ENCODE data around the gene PRCC.

PRCC gene

GRCh38 chr1:156749419-156750118 is 17.8 kb upstream of the PRCC start:
- TF ChIP-seq CTCF (conservative IDR thresholded peaks at IDR 0.05; ENCODE audit: control insufficient read depth, insufficient read depth, low read depth, low read length), result no peak
- H3K4me3 ChIP-seq (ENCODE audit: control insufficient read depth, low read depth, low read length), result peak overlapping the region; percentile 92
- DNase-seq (ENCODE audit: low read depth), result no peak

DNA sequence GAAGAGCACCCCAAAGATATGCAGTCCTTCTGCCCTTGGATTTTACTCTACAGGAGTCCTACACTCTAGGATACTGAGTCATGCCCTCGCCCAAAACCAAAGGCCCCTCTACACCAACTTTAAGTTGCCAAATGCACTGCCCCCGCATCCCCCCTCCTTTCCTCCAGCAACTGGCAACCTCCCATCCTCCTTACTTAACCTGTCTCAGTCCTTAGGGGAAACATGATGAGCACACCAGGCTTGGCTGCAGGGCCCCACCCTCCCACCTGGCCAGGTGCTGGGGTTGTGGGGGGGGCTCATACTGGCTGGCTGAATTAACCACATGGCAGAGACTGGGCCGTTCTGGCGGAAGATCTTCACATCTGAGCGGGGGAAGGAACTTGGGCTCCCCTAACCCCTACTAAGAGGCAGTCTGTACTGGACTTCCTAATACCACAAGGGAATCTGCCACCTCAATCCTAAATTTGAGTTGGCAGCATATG is 17.1 kb upstream of the PRCC start:
- peak overlapping the region; percentile 92 for H3K4me3 ChIP-seq (ENCODE audit: control insufficient read depth, low read depth, low read length)
- TF ChIP-seq CTCF (conservative IDR thresholded peaks at IDR 0.05; ENCODE audit: control insufficient read depth, insufficient read depth, low read depth, low read length), result no peak
- DNase-seq (ENCODE audit: low read depth), result peak; percentile 58

DNA sequence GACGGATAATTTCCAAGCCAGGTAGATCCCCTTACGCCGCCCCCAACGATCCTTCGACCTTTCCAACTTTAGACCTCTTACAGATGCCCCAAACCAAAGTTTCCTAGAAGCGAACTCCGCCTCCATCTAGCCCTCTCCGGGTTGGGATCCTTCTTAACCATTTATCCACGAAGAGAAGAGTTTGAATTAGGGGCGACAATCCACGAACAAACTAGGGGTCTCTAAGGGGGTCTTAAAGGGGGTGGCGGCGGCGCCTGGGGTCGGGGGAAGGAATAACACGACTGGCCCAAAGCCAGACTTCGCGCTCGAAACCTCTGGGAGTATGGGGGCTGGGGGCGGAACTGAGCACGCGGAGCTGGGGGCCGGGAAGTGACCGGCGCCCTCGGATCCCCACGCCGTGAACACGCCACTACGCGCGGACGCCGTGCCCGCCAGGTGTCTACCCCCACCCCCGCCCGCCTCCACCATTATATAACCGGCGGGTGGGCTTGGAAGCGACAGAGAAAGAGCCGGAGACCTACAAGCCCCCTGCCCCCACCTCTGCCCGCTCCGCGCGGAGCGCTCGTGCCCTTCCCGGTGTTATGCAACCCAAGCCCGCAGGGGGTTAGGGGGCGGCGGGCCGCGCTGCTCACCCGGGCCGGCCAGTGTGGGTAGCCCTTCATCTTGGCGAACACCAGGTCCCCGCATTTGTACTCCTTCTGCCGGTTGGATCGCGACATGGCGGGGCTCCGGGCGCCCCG is 16.5 kb upstream of the PRCC start:
- peak overlapping the region; percentile 92 for H3K4me3 ChIP-seq (ENCODE audit: control insufficient read depth, low read depth, low read length)
- no peak for DNase-seq (ENCODE audit: low read depth)
- TF ChIP-seq CTCF (conservative IDR thresholded peaks at IDR 0.05; ENCODE audit: control insufficient read depth, insufficient read depth, low read depth, low read length), result no peak

GRCh38 chr1:156751451-156751756 is 15.9 kb upstream of the PRCC start, which contains the start of gene HDGF:
Gene HDGF (minus strand): TSS chr1:156751675. CDS start chr1:156751429, 246 bp downstream.
- H3K4me3 ChIP-seq (ENCODE audit: control insufficient read depth, low read depth, low read length), result peak within 1 kb of the TSS; percentile 92
- DNase-seq (ENCODE audit: low read depth), result no peak
- no peak for TF ChIP-seq CTCF (conservative IDR thresholded peaks at IDR 0.05; ENCODE audit: control insufficient read depth, insufficient read depth, low read depth, low read length)

- no peak for TF ChIP-seq CTCF (conservative IDR thresholded peaks at IDR 0.05; ENCODE audit: control insufficient read depth, insufficient read depth, low read depth, low read length)
- DNase-seq (ENCODE audit: low read depth), result peak; percentile 92
- peak overlapping the region; percentile 92 for H3K4me3 ChIP-seq (ENCODE audit: control insufficient read depth, low read depth, low read length)
These were observed 15.4 kb upstream of the PRCC start for GRCh38 chr1:156751757-156752481.

GRCh38 chr1:156752843-156753482 is 14.4 kb upstream of the PRCC start:
- no peak for TF ChIP-seq CTCF (conservative IDR thresholded peaks at IDR 0.05; ENCODE audit: control insufficient read depth, insufficient read depth, low read depth, low read length)
- no peak for DNase-seq (ENCODE audit: low read depth)
- peak overlapping the region; percentile 92 for H3K4me3 ChIP-seq (ENCODE audit: control insufficient read depth, low read depth, low read length)

Data from fibroblast of mammary gland (primary cell).